ENCODE data around the gene NKAIN2. TPM values are rescaled to one million over a fixed set of nuclear protein-coding genes. Genes with fewer than 3 reads are reported as not detected.
"Not testable (repeated sequence)": the region's sequence is repeated elsewhere in the genome, so short reads cannot be mapped to it uniquely, and the experiment has no call there.

The NKAIN2 gene
- total and polyA plus RNA-seq, 8 donors, result 0.02 to 0.09 TPM; not detected in 6

DNA sequence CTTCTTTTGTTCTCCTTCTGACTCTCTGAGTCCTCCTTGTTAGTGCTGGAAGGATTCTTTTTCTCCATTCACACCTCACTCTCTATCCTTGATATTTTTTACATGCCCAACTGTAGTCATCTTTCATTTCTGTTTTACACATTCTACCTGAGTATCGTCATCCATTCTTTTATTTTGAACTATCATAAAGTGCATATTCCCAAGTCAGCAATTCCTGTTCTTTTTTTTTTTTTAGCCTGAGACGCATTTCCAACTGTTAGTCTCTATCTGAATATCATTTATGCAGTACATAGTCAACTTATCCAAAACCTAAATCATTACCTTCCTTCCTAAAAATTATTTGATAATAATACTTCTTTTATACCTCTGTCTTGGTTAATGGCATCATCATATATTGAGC is 207.5 kb downstream of the NKAIN2 start:
- ATAC-seq, result no peak

DNA sequence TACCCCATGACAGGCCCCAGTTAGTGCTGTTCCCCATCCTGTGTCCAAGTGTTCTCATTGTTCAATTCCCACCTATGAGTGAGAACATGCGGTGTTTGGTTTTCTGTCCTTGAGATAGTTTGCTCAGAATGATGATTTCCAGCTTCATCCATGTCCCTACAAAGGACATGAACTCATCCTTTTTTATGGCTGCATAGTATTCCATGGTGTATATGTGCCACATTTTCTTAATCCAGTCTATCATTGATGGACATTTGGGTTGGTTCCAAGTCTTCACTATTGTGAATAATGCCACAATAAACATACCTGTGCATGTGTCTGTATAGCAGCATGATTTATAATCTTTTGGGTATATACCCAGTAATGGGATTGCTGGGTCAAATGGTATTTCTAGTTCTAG is 218.4 kb downstream of the NKAIN2 start:
- H3K9me3 ChIP-seq; H3K36me3 ChIP-seq; H3K27ac ChIP-seq; DNase-seq; intact Hi-C loops (cut with DNase I); FAIRE-seq; H3K4me3 ChIP-seq; H3K4me1 ChIP-seq; ATAC-seq; H3K27me3 ChIP-seq: not testable (repeated sequence)
- WGBS, 2 donors, result 71 to 92% methylated on average over 1 of the region's 1 CpG

More for the DNA sequence above, 207.5 kb downstream of the NKAIN2 start:
- DNase-seq (no peak), FAIRE-seq (no peak)
- TF ChIP-seq, protein P1, sequence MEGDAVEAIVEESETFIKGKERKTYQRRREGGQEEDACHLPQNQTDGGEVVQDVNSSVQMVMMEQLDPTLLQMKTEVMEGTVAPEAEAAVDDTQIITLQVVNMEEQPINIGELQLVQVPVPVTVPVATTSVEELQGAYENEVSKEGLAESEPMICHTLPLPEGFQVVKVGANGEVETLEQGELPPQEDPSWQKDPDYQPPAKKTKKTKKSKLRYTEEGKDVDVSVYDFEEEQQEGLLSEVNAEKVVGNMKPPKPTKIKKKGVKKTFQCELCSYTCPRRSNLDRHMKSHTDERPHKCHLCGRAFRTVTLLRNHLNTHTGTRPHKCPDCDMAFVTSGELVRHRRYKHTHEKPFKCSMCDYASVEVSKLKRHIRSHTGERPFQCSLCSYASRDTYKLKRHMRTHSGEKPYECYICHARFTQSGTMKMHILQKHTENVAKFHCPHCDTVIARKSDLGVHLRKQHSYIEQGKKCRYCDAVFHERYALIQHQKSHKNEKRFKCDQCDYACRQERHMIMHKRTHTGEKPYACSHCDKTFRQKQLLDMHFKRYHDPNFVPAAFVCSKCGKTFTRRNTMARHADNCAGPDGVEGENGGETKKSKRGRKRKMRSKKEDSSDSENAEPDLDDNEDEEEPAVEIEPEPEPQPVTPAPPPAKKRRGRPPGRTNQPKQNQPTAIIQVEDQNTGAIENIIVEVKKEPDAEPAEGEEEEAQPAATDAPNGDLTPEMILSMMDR (IDR thresholded peaks at IDR 0.05), result no peak
- Histone ChIP-seq H3K9me3 (peaks cover 0 to 3% (median 0%) of the 10 kb centered on the region in 4 donors), H3K4me3 (no peak overlapping the region), H3K4me1 (no peaks in the 10 kb centered on the region), H3K27me3 (no peaks in the 10 kb centered on the region), H3K27ac (no peak overlapping the region), H3K36me3 (no peaks in the 10 kb centered on the region)
- intact Hi-C loops (cut with DNase I), result no loop called here
- WGBS, 2 donors, result 83 to 87% methylated on average over 2 of the region's 2 CpGs

DNA sequence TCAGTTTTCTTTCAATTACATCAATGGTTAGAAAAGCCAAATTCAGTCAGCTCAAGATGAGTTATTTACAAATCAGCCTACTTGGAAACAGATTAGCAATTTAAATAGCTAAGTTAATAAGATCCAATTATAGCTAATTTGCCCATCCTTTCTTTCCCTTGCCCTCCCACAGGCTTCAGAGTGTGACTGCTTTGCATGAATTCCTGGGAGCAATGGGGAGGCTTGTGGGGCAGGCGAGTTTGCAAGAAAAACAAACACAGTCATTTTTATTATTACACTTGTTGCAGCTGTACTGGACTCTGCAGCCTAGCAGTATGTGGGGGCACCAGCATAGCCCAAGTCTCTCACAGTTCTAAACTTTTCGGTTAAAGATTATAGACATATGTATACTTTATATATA is 219.0 kb downstream of the NKAIN2 start:
- FAIRE-seq (no peak), DNase-seq (no peak), ATAC-seq (no peak)
- intact Hi-C loops (cut with DNase I), result no loop called here
- Histone ChIP-seq H3K4me1 (no peaks in the 10 kb centered on the region), H3K4me3 (no peak overlapping the region), H3K27me3 (no peaks in the 10 kb centered on the region), H3K36me3 (no peaks in the 10 kb centered on the region), H3K9me3 (no peaks in the 10 kb centered on the region), H3K27ac (no peak overlapping the region)
- TF ChIP-seq, protein P1 (IDR thresholded peaks at IDR 0.05), result no peak
- 55 to 56% methylated on average over 2 of the region's 2 CpGs for WGBS, 2 donors

DNA sequence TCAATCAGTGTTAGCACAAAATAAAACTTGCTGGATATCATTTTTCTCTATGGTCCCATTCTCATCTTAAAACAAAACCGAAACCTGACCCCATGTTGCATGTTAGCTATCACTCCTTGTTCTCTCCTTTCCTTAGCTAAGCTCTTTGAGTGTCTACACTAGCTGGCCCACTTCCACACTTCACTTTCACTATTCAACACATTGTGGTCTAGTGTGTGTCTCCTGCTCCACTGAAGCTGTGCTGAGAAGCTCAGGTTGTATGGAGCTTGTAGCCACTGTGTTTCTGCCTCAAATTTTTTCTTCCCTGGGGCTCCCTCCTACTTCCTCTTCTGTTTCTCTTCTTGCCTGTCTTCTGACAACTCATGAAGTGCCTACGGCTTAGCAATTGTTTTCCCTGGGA is 223.0 kb downstream of the NKAIN2 start:
- Histone ChIP-seq H3K27ac (no peak overlapping the region), H3K9me3 (no peaks in the 10 kb centered on the region), H3K27me3 (no peaks in the 10 kb centered on the region), H3K36me3 (no peaks in the 10 kb centered on the region), H3K4me1 (no peaks in the 10 kb centered on the region), H3K4me3 (no peak overlapping the region)
- WGBS, 2 donors, result 63 to 73% methylated on average over 2 of the region's 2 CpGs
- intact Hi-C loops (cut with DNase I), result no loop called here
- TF ChIP-seq, protein P1 (IDR thresholded peaks at IDR 0.05), result no peak
- FAIRE-seq (no peak), DNase-seq (no peak), ATAC-seq (no peak)

DNA sequence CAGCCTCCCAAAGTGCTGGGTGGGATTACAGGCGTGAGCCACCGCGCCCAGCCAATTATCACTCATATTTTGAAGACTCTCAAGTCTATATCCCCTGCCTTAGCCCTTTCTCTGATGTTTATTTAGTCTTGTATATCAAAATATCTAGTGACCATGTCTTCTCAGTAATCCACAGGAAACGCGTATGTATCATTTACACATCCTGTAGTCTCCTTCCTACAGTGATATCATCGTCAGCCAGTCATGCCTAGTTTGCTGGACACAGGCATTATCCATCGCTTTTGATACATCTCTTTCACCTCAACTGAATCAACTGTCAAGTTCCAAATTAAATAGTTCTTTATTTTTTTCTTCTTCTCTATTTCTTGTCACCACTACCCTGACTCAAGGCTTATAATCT is 223.7 kb downstream of the NKAIN2 start:
- TF ChIP-seq, protein P1 (IDR thresholded peaks at IDR 0.05), result no peak
- H3K36me3 ChIP-seq, result no peaks in the 10 kb centered on the region
- H3K27me3 ChIP-seq, result no peaks in the 10 kb centered on the region
- no peaks in the 10 kb centered on the region for H3K9me3 ChIP-seq
- no peak for DNase-seq
- H3K4me1 ChIP-seq, result no peaks in the 10 kb centered on the region
- no peak overlapping the region for H3K4me3 ChIP-seq
- 80 to 92% methylated on average over 7 of the region's 7 CpGs for WGBS, 2 donors
- H3K27ac ChIP-seq, result no peak overlapping the region
- no peak for FAIRE-seq
- intact Hi-C loops (cut with DNase I), result no loop called here
- no peak for ATAC-seq

DNA sequence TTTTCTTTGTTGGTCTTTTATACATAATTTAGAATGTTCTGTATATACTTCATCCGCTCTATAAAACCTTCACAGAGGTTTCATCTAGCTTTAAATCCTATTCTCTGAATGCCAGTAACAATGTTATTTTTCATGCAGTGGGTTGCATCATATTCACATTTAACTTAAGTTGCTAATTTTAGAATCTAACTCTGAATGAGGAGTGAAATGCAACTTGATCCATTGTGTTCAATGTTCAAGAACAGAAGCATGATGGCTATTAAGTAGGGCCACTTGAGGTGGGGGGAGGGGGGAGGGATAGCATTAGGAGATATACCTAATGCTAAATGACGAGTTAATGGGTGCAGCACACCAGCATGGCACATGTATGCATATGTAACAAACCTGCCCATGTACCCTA is 224.5 kb downstream of the NKAIN2 start:
- Histone ChIP-seq H3K36me3 (no peaks in the 10 kb centered on the region), H3K4me3 (no peak overlapping the region), H3K4me1 (no peaks in the 10 kb centered on the region), H3K27me3 (no peaks in the 10 kb centered on the region), H3K9me3 (no peaks in the 10 kb centered on the region), H3K27ac (no peak overlapping the region)
- FAIRE-seq (no peak), DNase-seq (no peak), ATAC-seq (no peak)
- 69 to 82% methylated on average over 2 of the region's 2 CpGs for WGBS, 2 donors
- intact Hi-C loops (cut with DNase I), result no loop called here
- TF ChIP-seq, protein P1 (IDR thresholded peaks at IDR 0.05), result no peak
